Measurements from ENCODE around the gene SLC6A13.

The SLC6A13 gene

DNA sequence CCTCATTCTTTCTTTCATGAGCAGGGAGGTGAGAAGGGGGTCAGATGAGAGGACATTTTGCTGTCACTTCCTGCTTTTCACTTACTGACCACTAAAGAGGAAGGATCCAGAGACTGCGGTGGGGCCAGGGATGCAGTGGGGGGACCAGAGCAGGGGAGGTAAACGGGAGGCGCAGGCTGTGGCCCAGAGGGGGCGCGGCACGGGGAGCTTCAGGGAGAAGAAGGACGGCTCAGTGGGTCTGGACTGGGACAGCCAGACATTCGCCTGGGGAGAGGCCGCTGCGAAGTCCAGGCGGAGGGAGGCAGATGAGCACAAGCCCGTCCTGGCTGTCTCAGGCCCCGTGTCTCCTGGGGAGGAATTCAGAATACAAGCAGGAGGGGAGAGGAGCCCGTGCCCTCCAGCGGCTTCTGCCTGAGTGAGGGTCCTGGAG lies 89.9 kb downstream of the SLC6A13 start:
- Histone ChIP-seq H3K4me3 (IDR thresholded peaks at IDR 0.05; ENCODE audit: insufficient read depth, low read depth, low read length) (no peak overlapping the region), H3K79me2 (ENCODE audit: insufficient read depth, low read depth) (no peaks in the 10 kb centered on the region), H3K4me1 (ENCODE audit: low read depth, poor library complexity, severe bottlenecking) (peaks cover 9% of the 10 kb centered on the region), H4K20me1 (ENCODE audit: insufficient read depth) (no peaks in the 10 kb centered on the region), H3K27ac (no peak overlapping the region), H3K9ac (no peak overlapping the region), H3K36me3 (ENCODE audit: insufficient read depth) (no peaks in the 10 kb centered on the region), H3K27me3 (ENCODE audit: insufficient read depth, low read depth) (no peaks in the 10 kb centered on the region), H2AFZ (ENCODE audit: low read depth) (no peak overlapping the region), H3K4me2 (no peak overlapping the region)
- no peak for TF ChIP-seq CTCF (conservative IDR thresholded peaks at IDR 0.05; ENCODE audit: low read depth, low read length)

- no peak for TF ChIP-seq CTCF (conservative IDR thresholded peaks at IDR 0.05; ENCODE audit: low read depth, low read length)
- Histone ChIP-seq H2AFZ (ENCODE audit: low read depth) (no peak overlapping the region), H4K20me1 (ENCODE audit: insufficient read depth) (no peaks in the 10 kb centered on the region), H3K36me3 (ENCODE audit: insufficient read depth) (no peaks in the 10 kb centered on the region), H3K79me2 (ENCODE audit: insufficient read depth, low read depth) (no peaks in the 10 kb centered on the region), H3K4me3 (IDR thresholded peaks at IDR 0.05; ENCODE audit: insufficient read depth, low read depth, low read length) (no peak overlapping the region), H3K4me2 (no peak overlapping the region), H3K9ac (no peak overlapping the region), H3K27me3 (ENCODE audit: insufficient read depth, low read depth) (no peaks in the 10 kb centered on the region), H3K4me1 (ENCODE audit: low read depth, poor library complexity, severe bottlenecking) (peaks cover 12% of the 10 kb centered on the region), H3K27ac (no peak overlapping the region)
Observed at GRCh38 chr12:171743-172676, 90.6 kb downstream of the SLC6A13 start.

GRCh38 chr12:171276-171675 lies 91.4 kb downstream of the SLC6A13 start:
- H4K20me1 ChIP-seq (ENCODE audit: insufficient read depth): no peaks in the 10 kb centered on the region
- no peak overlapping the region for H3K4me2 ChIP-seq
- no peaks in the 10 kb centered on the region for H3K36me3 ChIP-seq (ENCODE audit: insufficient read depth)
- TF ChIP-seq CTCF (conservative IDR thresholded peaks at IDR 0.05; ENCODE audit: low read depth, low read length): no peak
- H3K79me2 ChIP-seq (ENCODE audit: insufficient read depth, low read depth): no peaks in the 10 kb centered on the region
- no peak overlapping the region for H3K9ac ChIP-seq
- H3K4me3 ChIP-seq (IDR thresholded peaks at IDR 0.05; ENCODE audit: insufficient read depth, low read depth, low read length): no peak overlapping the region
- peaks cover 14% of the 10 kb centered on the region for H3K4me1 ChIP-seq (ENCODE audit: low read depth, poor library complexity, severe bottlenecking)
- H2AFZ ChIP-seq (ENCODE audit: low read depth): no peak overlapping the region
- H3K27ac ChIP-seq: no peak overlapping the region
- no peaks in the 10 kb centered on the region for H3K27me3 ChIP-seq (ENCODE audit: insufficient read depth, low read depth)
